H1 (cell line): ENCODE data around the gene SLC22A23. TPM values are rescaled to one million over a fixed set of nuclear protein-coding genes. Genes with fewer than 3 reads are reported as not detected.

Experiments
- CTCF ChIA-PET: fragments of 300-600 bp; sonication (Branson Sonifier 250); formaldehyde crosslinking; loops from one replicate; lab custom pipeline; 2021; ENCODE audit not compliant: partially characterized antibody; lab: Charles Lee
- POLR2A ChIA-PET: fragments of 300-600 bp; sonication (Branson Sonifier 250); formaldehyde crosslinking; loops from one replicate; lab custom pipeline; 2021; ENCODE audit warnings: inconsistent platforms; ENCODE audit not compliant: partially characterized antibody; lab: Charles Lee
- DNase-seq, 2 experiments: peaks; one replicate each; pipeline versions ENCODE4 v3.0.0 to v3.0.0-alpha.2; 2010 to 2022; ENCODE audit warnings: low spot score in 2 of 2, low read depth in 1 of 2, mixed read lengths in 1 of 2
- FAIRE-seq: peaks from 2 replicates; lab custom pipeline; 2011; peaks lifted over from hg19 to GRCh38; lab: Jason Lieb, UNC
- H2AFZ ChIP-seq: 2 replicates; pipeline ENCODE4 v1.8.1; 2012; ENCODE audit warnings: low read length, inconsistent platforms
- H2AK5ac ChIP-seq: 2 replicates; pipeline ENCODE4 v1.6.1; 2013; ENCODE audit warnings: low read depth, low read length
- H2BK120ac ChIP-seq: replicated peaks from 2 replicates; pipeline ENCODE3; 2013; ENCODE audit warnings: low read depth, low read length, inconsistent platforms
- H2BK12ac ChIP-seq: 2 replicates; pipeline ENCODE4 v1.6.1; 2013; ENCODE audit warnings: low read depth, low read length
- H2BK15ac ChIP-seq: 2 replicates; pipeline ENCODE4 v1.6.1; 2013; ENCODE audit warnings: low read length
- H2BK20ac ChIP-seq: 2 replicates; pipeline ENCODE4 v1.6.1; 2013; ENCODE audit warnings: low read length
- H2BK5ac ChIP-seq: 2 replicates; pipeline ENCODE4 v1.6.1; 2013; ENCODE audit warnings: low read depth, low read length
- H3K14ac ChIP-seq: 2 replicates; pipeline ENCODE4 v1.6.1; 2013; ENCODE audit warnings: inconsistent platforms; ENCODE audit not compliant: insufficient read length
- H3K18ac ChIP-seq: 2 replicates; pipeline ENCODE4 v1.6.1; 2013; ENCODE audit warnings: low read length; ENCODE audit errors: extremely low read depth
- H3K23ac ChIP-seq: 2 replicates; pipeline ENCODE4 v1.6.1; 2013; ENCODE audit warnings: inconsistent platforms; ENCODE audit not compliant: insufficient read length
- H3K23me2 ChIP-seq: 2 replicates; pipeline ENCODE4 v1.6.1; 2013; ENCODE audit warnings: low read depth, low read length
- H3K27ac ChIP-seq: 2 replicates; pipeline ENCODE4 v1.6.1; 2011; ENCODE audit warnings: low read depth, low read length, inconsistent platforms
- H3K27me3 ChIP-seq, 4 experiments: replicated peaks in 1 of 4; 1 replicate in 1 of 4; 2 replicates in 3 of 4; pipeline versions ENCODE4 v1.6.1 to v1.8.1; 2011 to 2013; ENCODE audit warnings: low read length in 3 of 4, mild to moderate bottlenecking in 3 of 4, inconsistent platforms in 2 of 4, mixed read lengths in 2 of 4, moderate library complexity in 1 of 4; ENCODE audit not compliant: control insufficient read depth in 3 of 4, insufficient read depth in 3 of 4; ENCODE audit errors: extremely low read depth in 1 of 4
- H3K36me3 ChIP-seq, 4 experiments: 2 replicates each; pipeline versions ENCODE4 v1.6.1 to v1.8.1; 2011 to 2013; ENCODE audit warnings: mild to moderate bottlenecking in 4 of 4, low read length in 3 of 4, moderate library complexity in 2 of 4, control low read depth in 1 of 4, inconsistent platforms in 1 of 4; ENCODE audit not compliant: insufficient read depth in 4 of 4, control insufficient read depth in 2 of 4
- H3K4ac ChIP-seq: replicated peaks from 2 replicates; pipeline ENCODE3; 2013; ENCODE audit warnings: low read length, low read depth, mixed read lengths, inconsistent platforms; ENCODE audit not compliant: insufficient read length
- H3K4me1 ChIP-seq, 4 experiments: replicated peaks in 1 of 4; 1 replicate in 1 of 4; 2 replicates in 3 of 4; pipeline versions ENCODE4 v1.6.1 to v1.8.1; 2011 to 2013; ENCODE audit warnings: low read length in 3 of 4, inconsistent platforms in 2 of 4, mixed read lengths in 1 of 4; ENCODE audit not compliant: insufficient read depth in 4 of 4, control insufficient read depth in 3 of 4
- H3K4me2 ChIP-seq, 2 experiments: 2 replicates each; pipeline versions ENCODE4 v1.6.1 to v1.8.1; 2011 to 2013; ENCODE audit warnings: low read depth in 2 of 2, low read length in 2 of 2, control low read depth in 1 of 2, inconsistent platforms in 1 of 2, mild to moderate bottlenecking in 1 of 2; ENCODE audit not compliant: insufficient read depth in 1 of 2
- H3K4me3 ChIP-seq, 4 experiments: fragments of 200-600, 300-600 bp in 1 of 4; sonication (generic), shearing (Covaris generic), sonication (Bioruptor Twin) in 1 of 4; 2 replicates each; pipeline versions ENCODE4 v1.5.1 to v1.8.1; 2011 to 2016; ENCODE audit warnings: low read length in 4 of 4, low read depth in 3 of 4, control low read depth in 2 of 4, inconsistent platforms in 2 of 4, mild to moderate bottlenecking in 2 of 4, mixed read lengths in 1 of 4, moderate library complexity in 1 of 4; ENCODE audit not compliant: insufficient read depth in 2 of 4; ENCODE audit errors: extremely low read depth in 1 of 4
- H3K56ac ChIP-seq: replicated peaks from 2 replicates; pipeline ENCODE3; 2013; ENCODE audit warnings: low read depth, mild to moderate bottlenecking, mixed read lengths, low read length, inconsistent platforms; ENCODE audit not compliant: insufficient read length
- H3K79me1 ChIP-seq: 2 replicates; pipeline ENCODE4 v1.6.1; 2013; ENCODE audit warnings: low read depth, low read length, control low read depth
- H3K79me2 ChIP-seq, 2 experiments: 2 replicates each; pipeline versions ENCODE4 v1.6.1 to v1.8.1; 2012 to 2013; ENCODE audit warnings: low read length in 2 of 2, mild to moderate bottlenecking in 2 of 2, inconsistent platforms in 1 of 2; ENCODE audit not compliant: insufficient read depth in 2 of 2, control insufficient read depth in 1 of 2
- H3K9ac ChIP-seq, 4 experiments: replicated peaks in 1 of 4; 1 replicate in 1 of 4; 2 replicates in 3 of 4; pipeline versions ENCODE4 v1.6.1 to v1.8.1; 2011 to 2013; ENCODE audit warnings: low read depth in 3 of 4, low read length in 3 of 4, control low read depth in 2 of 4, mild to moderate bottlenecking in 2 of 4, moderate library complexity in 2 of 4, inconsistent platforms in 1 of 4; ENCODE audit errors: extremely low read depth in 1 of 4
- H3K9me3 ChIP-seq, 2 experiments: 2 replicates each; pipeline versions ENCODE4 v1.6.1 to v1.8.1; 2012 to 2013; ENCODE audit warnings: mild to moderate bottlenecking in 2 of 2, moderate library complexity in 2 of 2, control low read depth in 1 of 2, inconsistent platforms in 1 of 2, low read depth in 1 of 2, low read length in 1 of 2, mixed read lengths in 1 of 2; ENCODE audit not compliant: insufficient read depth in 2 of 2
- H4K20me1 ChIP-seq, 2 experiments: replicated peaks in 1 of 2; 2 replicates each; pipeline versions ENCODE3 to v1.8.1; 2011 to 2013; ENCODE audit warnings: inconsistent platforms in 2 of 2, low read length in 2 of 2, mild to moderate bottlenecking in 1 of 2; ENCODE audit not compliant: insufficient read depth in 2 of 2, control insufficient read depth in 1 of 2
- H4K5ac ChIP-seq: 2 replicates; pipeline ENCODE4 v1.6.1; 2013; ENCODE audit warnings: low read length, low read depth, mixed read lengths, inconsistent platforms; ENCODE audit not compliant: insufficient read length
- H4K8ac ChIP-seq: 2 replicates; pipeline ENCODE4 v1.8.0; 2013; ENCODE audit warnings: mild to moderate bottlenecking, moderate library complexity, low read length, inconsistent platforms; ENCODE audit not compliant: insufficient read depth; ENCODE audit errors: extremely low read depth
- H4K91ac ChIP-seq: replicated peaks from 2 replicates; pipeline ENCODE3; 2013; ENCODE audit warnings: low read length, mixed read lengths, inconsistent platforms; ENCODE audit not compliant: insufficient read length
- CBX8 ChIP-seq: fragments of 300-800, 300-1000 bp; sonication (generic); IDR thresholded peaks from 2 replicates; pipeline ENCODE4 v1.7.1; 2016; ENCODE audit warnings: low read depth, low read length, borderline replicate concordance
- EGR1 ChIP-seq: IDR thresholded peaks from 2 replicates; pipeline ENCODE4 v1.6.1; 2011; ENCODE audit warnings: low read depth, low read length, borderline replicate concordance
- JUND ChIP-seq: IDR thresholded peaks from 2 replicates; pipeline ENCODE4 v1.6.1; 2011; ENCODE audit warnings: mild to moderate bottlenecking, improper control_type of control experiment, low read length
- MAFK ChIP-seq: IDR thresholded peaks from 2 replicates; pipeline ENCODE4 v1.6.1; 2012; ENCODE audit warnings: low read depth, mild to moderate bottlenecking, improper control_type of control experiment, low read length
- RAD21 ChIP-seq, 2 experiments: IDR thresholded peaks in 1 of 2; conservative IDR thresholded peaks in 1 of 2; 2 replicates each; pipeline ENCODE4 v1.6.1; 2011; ENCODE audit warnings: low read depth in 2 of 2, low read length in 2 of 2, improper control_type of control experiment in 1 of 2, inconsistent platforms in 1 of 2, mild to moderate bottlenecking in 1 of 2, moderate library complexity in 1 of 2
- TAF1 ChIP-seq: IDR thresholded peaks from 2 replicates; pipeline ENCODE4 v1.6.1; 2011; ENCODE audit warnings: mild to moderate bottlenecking, low read depth, low read length
- WGBS, 2 experiments: shearing (Covaris generic) in 1 of 2; methylation state at CpG; one replicate each; pipeline versions ENCODE4 v1.1.6 to v1.1.7; 2013 to 2015; ENCODE audit warnings: low lambda C conversion rate in 2 of 2, mixed read lengths in 2 of 2, inconsistent platforms in 1 of 2, low coverage in 1 of 2, missing lambda C conversion rate in 1 of 2; ENCODE audit not compliant: insufficient replicate concordance in 2 of 2, insufficient coverage in 1 of 2, insufficient read length in 1 of 2; ENCODE audit errors: extremely low coverage in 1 of 2, missing lambda C conversion rate in 1 of 2; 5-methylcytosine and 5-hydroxymethylcytosine counted together
- polyA plus RNA-seq, 7 experiments: library from polyadenylated mRNA; depleted of rRNA in 3 of 7; stranded (reverse) in 5 of 7; unstranded in 2 of 7; fragments of >200 nt in 5 of 7; fragments of 200-250 nt in 2 of 7; gene quantifications; 1 replicate in 5 of 7; 2 replicates in 1 of 7; 4 replicates in 1 of 7; pipeline versions ENCODE4 v1.2.1 to v1.2.3, GENCODE V29; 2011 to 2013; ENCODE audit warnings: missing spikeins in 2 of 7, mixed read lengths in 2 of 7
- total RNA-seq: library from RNA; stranded (reverse); fragmentation: NEBNext Ultra II Directional; extraction: Animal tissue kit (Norgen Biotek cat#: 25700); gene quantifications from 2 replicates; pipeline ENCODE4 v1.2.1, GENCODE V29; 2021
- TF ChIP-seq, protein P1 (sequence below): IDR thresholded peaks from 2 replicates; pipeline ENCODE4 v1.6.1; 2012; ENCODE audit warnings: inconsistent platforms

Gene SLC22A23
- total and polyA plus RNA-seq, 2 of the 8 experiments (the other 6 are each of a cell fraction or from before 2014, with no cell fraction given): 9.9 to 38.4 TPM

DNA sequence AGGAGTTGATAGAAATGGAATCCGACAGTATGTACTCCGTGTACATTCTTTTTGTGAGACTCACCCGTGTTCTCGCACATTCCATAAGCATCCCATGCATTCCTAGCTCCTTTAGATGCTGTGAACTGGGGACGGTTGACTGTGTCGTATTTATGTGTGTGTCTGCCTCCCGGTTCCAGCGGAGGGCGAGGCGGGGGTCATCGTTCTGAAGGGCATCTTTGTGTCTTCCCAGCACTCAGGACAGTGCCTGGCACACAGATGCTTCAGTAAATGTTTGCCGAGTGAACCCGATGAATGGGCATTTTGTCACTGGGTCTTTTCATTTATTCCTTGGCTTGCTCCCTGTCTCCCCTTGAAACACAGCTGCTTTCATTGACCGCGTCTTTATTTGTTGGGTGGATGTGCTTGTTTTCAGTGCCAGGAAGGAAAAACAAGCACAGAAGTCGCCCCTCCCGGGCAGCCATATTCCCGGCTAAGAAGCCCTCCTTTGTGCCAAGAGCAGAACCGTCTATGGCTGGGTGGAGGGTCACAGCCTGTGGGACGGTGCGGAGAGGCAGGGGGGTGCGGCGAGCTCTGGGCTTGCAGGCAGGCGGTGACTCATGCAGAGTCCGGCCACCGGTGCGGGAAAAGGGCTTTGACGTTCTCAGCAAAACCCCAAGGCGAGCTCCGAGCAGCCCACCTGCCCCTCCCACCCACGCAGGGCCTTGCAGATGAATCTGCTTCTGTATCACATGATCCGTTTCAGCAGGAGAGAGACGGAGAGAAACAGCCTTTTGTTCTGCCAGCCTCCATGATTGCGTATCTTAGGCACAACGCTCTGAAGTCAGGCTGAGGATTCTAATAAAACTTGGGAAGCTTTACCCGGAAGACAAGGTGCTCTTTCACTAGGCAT, 209.3 kb downstream of the SLC22A23 start:
- no peaks in the 10 kb centered on the region for H3K9me3 ChIP-seq
- peak overlapping the region; percentile 61; the same call in 1 of the 2 replicates for H2BK5ac ChIP-seq
- no peak for FAIRE-seq
- peaks cover 3 to 9% (median 7%) of the 10 kb centered on the region in 4 experiments; a peak in 6 of 7 replicates for H3K4me1 ChIP-seq
- H3K27ac ChIP-seq: no peak overlapping the region
- TF ChIP-seq EGR1 (peak; percentile 33; the same call in 1 of the 2 replicates), TAF1 (0 out of 2 replicates have a peak, but pooled peaks have one; percentile 23), MAFK (no peak), CBX8 (no peak), RAD21 (IDR thresholded peaks at IDR 0.05 in 1 of 2, conservative IDR thresholded peaks at IDR 0.05 in 1 of 2; ENCODE audit: low read depth in 2 of 2, low read length in 2 of 2) (no peak), JUND (peak; percentile 76)
- TF ChIP-seq, protein P1, sequence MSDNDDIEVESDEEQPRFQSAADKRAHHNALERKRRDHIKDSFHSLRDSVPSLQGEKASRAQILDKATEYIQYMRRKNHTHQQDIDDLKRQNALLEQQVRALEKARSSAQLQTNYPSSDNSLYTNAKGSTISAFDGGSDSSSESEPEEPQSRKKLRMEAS: peak; percentile 46; the same call in 1 of the 2 replicates
- TF ChIP-seq, all 59 proteins: peak for 4
- no peak overlapping the region for H2AK5ac ChIP-seq
- H3K9ac ChIP-seq: no peak overlapping the region; a peak in 1 of 7 replicates
- H2BK12ac ChIP-seq: peak overlapping the region; percentile 70; the same call in 1 of the 2 replicates
- no peaks in the 10 kb centered on the region for H4K20me1 ChIP-seq
- H3K4me3 ChIP-seq: no peak overlapping the region
- H3K79me1 ChIP-seq: no peaks in the 10 kb centered on the region
- no peaks in the 10 kb centered on the region; a peak in 2 of 7 replicates for H3K27me3 ChIP-seq
- peak in 1 of 2 experiments; percentile 67 for DNase-seq
- H2BK20ac ChIP-seq: peak overlapping the region; percentile 92; the same call in 1 of the 2 replicates
- H4K8ac ChIP-seq: peak overlapping the region; percentile 52
- H4K5ac ChIP-seq: no peak overlapping the region
- H3K56ac ChIP-seq: no peak overlapping the region
- H3K4ac ChIP-seq: no peak overlapping the region
- H3K36me3 ChIP-seq: no peaks in the 10 kb centered on the region
- H3K23me2 ChIP-seq: no peaks in the 10 kb centered on the region
- peak overlapping the region; percentile 56 for H3K18ac ChIP-seq
- 0 out of 2 replicates have a peak overlapping the region, but pooled peaks have one; percentile 40 for H2BK15ac ChIP-seq
- no peak overlapping the region for H3K14ac ChIP-seq
- peak overlapping the region; percentile 94 for H2AFZ ChIP-seq
- no peak overlapping the region for H2BK120ac ChIP-seq
- ChIA-PET POLR2A (interaction anchor here (0.7 to 10.7 kb wide), 12 partner anchors 8 to 248 kb away, joined by 3 to 122 read pairs (median 4); partner anchors contain the start of genes NQO2, PSMG4 and TUBB2B), CTCF (interaction anchor here (0.5 to 12.9 kb wide), 17 partner anchors 11 to 857 kb away, joined by 3 to 263 read pairs (median 3); partner anchors contain the start of genes PSMG4 and TUBB2B)
- 63% methylated on average over 36 of the region's 36 CpGs; no CpG with 5 or more reads in 1 of the 2 experiments for WGBS, 2 experiments
- no peaks in the 10 kb centered on the region for H3K79me2 ChIP-seq
- no peak overlapping the region for H3K23ac ChIP-seq
- peak overlapping the region; percentile 45 to 53; a peak in 3 of 4 replicates for H3K4me2 ChIP-seq
- peak overlapping the region; percentile 63 for H4K91ac ChIP-seq
